HG02981 (cell line): ENCODE measurements around the gene NTM.

ENCODE experiments used
- ATAC-seq: cut with Tn5 transposase; IDR thresholded peaks from one replicate; pipeline ENCODE4 v1.9.1; 2021; ENCODE audit warnings: mild to moderate bottlenecking, moderate library complexity; ENCODE audit not compliant: unreplicated experiment

NTM gene

DNA sequence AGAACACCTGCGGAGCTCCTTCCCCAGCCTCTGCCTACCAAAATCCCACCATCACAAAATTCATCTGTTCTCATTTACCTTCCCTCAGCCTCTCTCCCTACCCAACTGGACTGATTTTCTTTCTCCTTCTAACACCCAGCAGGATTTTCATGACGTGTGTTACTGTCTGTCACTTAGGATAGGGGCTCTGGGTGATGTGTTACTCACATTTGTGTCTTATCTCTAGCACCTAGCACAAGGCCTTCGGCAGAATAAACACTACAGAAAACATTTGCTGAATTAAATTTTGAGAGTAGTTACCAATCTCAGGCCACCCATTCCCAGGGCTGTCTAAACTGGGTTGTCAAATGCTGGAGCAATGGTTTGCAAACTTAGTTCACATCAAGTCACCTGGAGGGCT lies 88.0 kb downstream of the NTM start:
- ATAC-seq: no peak

DNA sequence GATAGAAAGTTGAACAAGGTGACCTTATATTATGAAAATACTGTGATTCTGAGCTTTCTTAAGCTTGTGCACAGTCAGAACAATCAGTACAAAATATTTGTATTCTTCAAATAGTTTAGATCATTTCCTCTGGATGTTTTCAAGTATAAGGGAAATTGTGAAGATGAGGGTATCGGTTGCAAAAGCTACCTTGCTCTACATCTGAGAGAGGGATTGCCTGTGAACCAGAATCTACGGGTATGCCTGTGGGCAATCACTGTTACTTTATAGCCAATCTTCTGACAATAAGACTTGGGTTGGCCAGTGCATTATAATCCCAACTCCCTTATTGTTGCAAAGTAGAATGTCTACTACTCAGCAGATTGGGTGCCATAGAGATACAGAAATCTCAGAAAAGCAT lies 90.5 kb downstream of the NTM start:
- ATAC-seq: no peak

DNA sequence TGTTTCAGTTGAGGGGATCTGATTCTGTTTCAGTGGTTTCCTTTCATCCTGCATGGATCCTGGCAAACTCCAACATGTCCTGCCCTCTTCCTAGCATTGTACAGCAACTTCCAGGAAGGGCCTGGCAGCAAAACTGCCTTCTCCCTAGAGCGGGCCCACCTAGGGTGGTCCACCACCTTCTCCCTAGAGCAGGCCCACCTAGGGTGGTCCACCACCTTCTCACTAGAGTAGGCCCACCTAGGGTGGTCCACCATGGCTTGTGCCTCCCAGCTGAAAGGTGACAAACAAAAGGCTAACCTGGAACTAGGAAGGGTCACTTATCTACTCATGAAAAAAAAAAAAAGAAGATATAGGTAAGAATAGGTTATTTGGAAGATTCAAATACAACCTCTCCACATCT lies 92.2 kb downstream of the NTM start:
- ATAC-seq: no peak

DNA sequence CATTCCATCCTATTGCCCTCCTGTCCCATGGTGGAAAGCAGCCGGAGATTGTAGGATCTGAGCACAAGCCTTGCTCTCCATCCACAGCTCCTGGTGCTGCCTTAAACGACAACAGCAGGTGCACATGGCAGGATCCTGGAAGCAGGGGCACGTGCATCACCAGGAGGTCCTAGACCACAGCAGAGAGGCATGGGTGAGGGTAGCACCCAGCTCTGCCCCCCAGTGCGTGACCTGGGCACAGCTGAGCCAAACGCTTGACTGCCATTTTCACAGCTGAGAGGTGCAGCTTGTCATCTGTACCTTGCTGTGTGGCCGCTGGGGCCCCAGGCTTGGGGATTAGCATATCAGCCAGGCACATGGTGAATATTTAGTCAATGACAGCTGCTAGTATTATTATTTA lies 92.7 kb downstream of the NTM start:
- ATAC-seq: no peak

DNA sequence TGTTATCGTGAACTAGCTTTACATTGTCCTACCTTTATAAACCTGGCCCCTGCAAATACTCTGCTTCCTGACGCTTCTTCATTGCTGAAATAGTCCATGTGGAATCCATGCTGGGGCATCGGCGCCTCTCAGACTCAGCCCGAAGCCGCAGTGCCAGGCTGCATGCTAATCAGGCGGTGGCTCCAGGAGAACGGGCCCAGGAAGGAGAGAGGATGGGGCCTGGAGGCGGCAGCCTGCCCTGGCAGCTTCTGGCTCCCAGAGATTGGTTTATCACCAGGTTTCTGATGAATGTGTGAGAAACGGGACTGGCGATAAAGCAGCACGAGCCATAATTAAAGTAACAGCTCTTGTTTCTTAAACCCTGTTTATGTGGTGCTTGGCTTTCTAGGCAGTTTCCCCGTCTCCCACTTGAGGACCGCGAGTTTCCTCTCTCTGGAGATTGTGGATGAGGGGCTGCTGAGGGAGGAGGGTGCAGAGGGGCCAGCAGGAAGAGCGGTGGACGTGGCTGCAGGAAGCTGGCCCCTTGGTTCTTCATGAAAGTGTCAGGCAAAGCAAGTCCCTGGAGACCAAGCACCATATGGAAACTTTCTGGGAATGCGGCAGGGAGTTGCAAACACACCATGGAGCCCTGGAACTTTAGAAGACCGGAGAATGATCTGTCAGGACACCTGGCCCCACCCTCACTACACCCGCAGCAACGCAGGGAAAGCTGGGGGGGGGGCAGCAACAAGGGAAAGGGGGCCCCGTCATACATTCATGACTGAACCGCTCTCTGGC lies 93.4 kb downstream of the NTM start:
- ATAC-seq: no peak

DNA sequence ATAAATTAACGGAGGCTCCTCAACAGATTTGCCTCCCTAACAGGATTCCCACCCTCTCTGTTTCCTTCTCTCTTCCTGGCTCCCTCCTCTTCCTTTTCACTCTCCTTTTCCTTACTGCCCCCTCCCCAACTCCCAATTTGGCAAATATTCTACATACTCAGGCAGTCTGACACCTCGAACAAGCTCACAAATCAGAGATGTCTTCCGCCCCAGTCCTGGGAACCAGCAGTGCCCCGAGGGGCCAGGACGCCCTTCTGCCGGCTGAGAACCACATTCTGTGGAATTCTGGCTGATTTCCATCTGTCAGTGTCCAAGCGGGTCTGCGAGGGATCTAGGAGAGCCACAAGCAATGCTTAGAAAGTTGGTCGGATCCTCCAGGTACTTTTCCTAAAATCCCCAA lies 94.0 kb downstream of the NTM start:
- no peak for ATAC-seq

DNA sequence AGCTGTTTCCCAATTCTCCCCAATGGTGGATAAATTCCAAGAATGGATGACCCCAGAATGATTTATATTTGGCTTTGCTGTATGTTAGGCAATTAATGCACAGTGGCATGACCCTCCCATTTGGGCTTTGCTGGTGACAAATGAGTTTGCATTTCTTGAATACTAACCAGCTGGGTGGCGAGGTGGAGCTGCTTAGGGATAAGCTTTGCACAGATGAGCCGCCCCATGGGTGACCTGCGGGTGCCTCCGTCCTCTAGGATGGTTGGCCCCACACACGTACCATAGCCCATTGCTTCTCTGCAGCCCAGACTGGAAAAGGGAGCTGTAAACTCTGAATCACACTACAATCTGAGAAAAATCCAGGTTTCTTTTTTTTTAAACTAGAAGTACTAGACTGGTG lies 94.6 kb downstream of the NTM start:
- ATAC-seq: no peak

DNA sequence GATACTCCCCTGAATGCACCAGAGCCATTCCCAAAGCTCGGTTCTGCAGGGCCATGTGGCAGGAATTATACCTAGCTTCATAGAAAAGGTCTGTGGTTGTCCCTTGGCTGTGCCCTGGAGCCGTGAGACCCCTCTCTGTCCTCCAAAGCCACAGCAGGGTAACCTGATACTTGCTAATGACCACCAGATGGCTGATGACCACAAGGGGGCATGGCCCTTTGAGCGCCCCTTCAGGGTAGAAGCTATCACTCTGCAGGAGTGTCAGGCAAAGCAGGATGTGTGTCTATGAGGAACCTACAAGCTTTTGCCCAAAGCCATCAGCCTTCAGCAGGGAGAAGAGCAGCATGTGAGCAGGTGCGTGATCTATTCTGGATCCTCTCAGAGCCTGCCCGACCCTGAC lies 95.3 kb downstream of the NTM start:
- no peak for ATAC-seq

DNA sequence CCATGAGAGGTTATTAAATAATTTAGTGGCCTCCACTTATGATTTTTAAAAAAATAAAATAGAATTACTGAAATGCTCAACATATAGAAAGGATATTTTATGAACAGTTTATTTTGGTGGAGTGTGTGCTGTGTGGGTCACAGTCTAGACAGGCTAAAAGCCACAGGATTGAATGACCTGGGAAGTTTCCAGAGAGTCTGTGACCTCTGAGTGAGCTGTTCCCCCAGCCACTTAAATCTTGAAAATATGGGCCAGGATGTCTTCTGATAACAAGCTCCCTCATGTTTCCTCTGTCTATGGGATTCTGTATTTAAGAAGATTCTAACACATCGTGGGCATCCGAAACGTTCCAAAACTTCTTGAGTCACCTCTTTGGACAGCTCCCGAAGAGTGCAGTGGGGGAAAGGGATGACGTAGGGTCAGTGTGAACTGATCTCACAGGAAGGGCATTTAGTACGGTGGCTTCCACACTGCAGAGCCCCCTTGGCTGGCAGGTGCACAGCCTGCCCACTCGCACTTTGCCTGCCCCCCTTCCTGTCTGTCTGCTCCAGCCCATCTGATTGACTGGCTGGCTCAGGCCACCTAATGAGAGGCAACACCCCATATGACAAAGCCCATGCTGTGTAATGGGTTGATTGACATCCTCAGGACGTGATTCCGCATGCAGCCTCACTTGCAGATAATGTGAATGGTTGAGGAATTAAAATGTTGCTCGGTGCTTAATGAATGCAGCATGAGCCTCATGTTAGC lies 97.4 kb downstream of the NTM start:
- ATAC-seq: no peak

DNA sequence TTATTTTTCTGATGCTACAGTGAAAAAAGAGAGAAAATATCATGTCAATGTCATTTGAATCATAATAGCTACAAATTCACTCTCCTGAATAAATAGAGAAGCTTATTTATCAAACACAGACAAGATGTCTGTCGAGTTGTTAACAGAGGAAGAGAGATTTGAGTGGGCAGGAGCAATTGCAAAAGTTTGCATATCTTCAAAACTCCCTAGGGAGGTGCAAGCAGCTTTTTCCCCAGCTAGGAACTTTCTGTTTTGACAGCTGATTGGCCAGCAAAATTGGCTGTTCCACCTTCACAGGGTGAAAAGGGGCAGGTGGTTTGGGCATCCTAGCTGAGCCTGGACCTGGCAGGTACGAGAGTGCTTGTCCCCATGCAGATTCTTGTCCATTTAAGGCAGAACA lies 98.2 kb downstream of the NTM start:
- no peak for ATAC-seq

DNA sequence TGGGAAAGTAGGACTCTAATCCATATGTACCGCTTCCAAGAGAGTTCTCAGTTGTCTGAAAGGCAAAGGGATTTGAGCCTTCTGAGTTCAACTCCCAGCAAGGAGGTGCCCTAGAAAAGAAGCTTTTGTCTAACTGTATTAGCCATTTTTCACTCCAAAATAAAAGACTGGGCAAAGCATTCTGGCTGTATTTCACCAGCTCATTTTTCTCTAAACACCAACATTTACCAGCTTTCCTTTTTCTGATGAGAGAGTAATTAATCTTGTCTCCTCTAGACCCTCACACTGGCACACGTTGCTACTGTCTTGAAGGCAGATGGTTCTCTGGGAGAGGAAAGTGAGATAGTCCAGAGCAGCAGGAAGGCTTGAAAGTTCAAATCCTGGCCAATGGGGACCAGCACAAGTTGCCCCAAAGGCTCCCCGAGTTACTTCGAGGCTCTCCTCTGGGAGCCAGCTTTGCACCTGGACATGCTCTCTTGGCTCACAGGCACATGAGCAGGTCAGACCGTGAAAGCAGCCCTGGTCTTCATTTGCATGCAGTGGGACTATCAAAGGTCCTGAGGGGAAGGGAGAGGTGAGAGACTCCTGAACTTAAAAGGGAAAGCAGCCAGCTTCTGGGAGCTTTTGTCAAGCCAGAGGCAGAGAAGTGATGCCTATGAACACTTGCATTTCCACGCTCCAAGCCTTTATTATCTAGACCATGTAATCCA lies 100.0 kb downstream of the NTM start:
- no peak for ATAC-seq

DNA sequence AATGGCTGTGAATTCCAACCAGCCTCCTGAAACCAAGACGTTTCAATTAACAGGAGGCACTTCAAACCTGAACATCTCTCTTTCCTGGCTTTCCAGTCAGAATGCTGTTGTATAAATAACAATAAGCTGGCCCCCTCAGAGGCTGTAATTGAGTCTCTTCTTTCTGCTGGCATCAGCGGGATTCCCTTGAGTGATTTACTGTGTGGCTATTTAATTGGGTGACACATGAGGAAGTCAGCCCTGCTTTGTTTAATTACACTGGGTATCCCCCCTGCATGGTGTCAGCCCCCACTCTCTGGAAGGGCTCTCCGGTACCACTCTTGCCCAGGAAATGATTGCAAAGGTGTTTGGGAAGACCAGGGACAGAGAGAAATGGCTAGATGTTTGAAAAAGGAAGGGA lies 101.6 kb downstream of the NTM start:
- ATAC-seq: no peak

DNA sequence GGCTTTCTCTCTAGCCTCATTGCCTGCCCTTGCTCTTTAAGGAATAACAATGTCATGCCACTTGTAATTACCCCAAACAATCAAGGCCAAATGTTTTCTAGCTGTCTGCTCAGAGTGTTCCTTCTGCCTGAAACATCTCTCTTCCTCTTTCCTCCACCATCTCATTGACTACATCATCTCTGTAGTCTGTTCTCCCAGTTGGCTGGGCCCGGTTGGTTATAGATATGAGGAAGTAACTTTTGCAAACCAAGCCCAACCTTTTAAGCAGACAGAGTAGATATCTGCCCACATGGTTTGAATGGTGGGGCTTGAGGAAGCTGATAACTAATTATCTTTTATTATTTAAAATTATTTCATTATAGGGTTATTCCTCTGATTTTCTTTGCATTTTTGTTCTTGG lies 104.5 kb downstream of the NTM start:
- ATAC-seq: no peak

DNA sequence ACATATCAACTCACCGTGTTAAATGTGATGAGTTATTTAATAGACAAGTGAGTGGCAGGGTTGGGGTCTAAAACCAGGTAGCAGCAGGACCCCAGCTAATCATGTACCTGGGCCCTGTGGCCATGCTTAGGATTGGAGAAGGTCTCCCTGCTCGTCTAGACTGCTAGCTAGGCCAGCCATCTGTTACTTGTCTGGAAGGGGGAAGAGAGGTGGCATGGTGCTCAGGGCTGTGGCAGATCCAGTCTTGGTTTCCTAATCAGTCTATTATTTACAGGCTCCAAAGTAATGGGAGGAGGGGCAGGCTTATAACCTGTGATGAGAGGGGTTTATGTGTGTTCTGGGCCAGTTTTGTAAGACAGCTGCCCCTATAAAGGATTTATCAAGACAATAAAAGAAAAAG lies 105.9 kb downstream of the NTM start:
- no peak for ATAC-seq

DNA sequence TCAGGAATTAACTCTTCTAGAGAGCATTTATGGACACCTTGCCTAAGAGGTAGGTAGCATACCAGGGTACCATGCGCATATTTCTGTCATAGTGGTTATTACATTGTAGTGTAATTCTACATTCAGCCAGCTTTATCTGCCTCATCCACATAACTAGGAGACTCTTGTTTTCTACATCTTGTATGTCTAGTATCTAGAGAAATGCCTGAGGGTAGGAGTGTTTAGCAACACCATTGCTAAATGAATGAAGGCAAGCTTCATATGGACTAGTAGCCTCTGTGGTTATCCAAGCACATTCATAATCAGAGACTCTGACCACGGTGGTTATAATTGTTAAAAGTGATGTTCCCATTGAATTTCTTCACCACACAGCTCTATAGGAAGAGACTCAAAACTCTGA lies 107.9 kb downstream of the NTM start:
- ATAC-seq: no peak

DNA sequence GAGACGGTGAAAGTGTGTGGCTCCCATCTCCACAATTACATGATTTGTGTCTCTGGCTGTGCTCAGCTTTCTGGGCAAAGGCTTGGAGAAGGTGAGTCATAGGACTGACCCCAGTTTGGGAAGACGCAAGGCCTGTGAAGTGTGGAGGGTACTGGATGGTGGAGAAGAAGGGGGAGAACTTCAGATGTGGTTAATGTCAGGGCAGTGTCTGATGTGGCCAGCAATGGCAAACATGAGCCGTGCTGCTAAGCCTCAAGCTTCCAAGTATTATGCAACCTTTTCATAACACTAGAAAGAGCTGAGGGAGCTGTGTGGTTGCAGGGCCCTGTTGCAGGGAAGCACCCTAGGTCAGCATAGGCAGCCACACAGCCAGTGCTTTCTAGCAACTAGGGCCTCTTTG lies 110.9 kb downstream of the NTM start:
- ATAC-seq: no peak

DNA sequence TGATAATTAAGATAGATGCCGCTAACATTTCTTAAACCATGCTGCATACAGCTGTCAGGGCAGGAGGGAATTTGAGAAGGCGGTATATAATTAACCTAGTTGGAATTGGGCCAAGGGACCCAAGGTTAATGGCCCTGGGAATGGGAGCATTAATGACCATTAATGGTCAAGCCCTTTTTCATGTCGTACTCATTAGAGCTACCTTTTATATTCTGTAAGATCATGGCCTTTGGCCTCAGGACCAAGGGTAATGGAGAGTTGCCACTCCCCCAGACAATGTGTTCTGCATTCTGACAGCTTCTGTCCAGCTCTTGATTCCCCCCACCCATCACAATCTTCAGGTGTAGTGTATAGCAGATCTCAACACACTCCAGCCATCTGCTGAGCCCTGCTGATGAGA lies 111.6 kb downstream of the NTM start:
- no peak for ATAC-seq

DNA sequence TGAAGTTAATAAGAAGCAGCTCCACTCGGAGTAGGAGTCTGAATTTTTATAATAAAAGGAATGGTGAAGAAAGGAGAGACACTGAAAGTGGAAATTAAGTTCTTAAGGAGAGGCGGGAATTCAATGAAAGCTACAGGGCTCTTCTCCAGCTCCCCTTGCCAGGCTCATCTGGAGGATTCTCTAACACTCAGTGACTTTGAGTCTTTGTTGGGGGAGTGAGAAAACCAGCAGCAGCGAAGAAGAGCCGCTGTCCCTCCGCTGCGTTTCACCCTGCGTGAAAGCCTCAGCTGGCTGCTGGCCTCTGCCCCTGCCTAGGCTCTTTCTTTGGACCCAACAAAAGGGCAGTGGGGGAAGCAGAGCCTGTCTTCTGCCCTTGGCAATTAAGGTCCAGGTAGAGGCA lies 113.0 kb downstream of the NTM start:
- no peak for ATAC-seq

DNA sequence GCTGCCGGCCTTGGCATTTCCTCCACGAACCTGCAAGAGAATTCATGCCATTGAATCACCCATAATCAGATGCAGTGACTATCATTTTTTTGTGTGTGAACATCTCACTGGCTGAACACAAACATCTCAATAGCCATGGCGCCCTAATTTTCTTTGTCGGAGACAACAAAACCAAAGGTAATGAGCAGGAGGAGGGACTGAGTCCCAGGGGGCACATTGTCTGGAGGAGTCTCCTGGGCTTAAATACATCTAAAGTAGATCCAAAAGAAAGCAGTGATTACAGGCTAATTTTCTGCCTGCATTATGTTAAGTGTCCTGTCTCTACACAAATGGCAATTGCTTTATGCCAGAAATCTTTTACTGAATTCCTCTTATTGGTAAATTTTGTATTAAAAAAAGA lies 113.5 kb downstream of the NTM start:
- no peak for ATAC-seq

DNA sequence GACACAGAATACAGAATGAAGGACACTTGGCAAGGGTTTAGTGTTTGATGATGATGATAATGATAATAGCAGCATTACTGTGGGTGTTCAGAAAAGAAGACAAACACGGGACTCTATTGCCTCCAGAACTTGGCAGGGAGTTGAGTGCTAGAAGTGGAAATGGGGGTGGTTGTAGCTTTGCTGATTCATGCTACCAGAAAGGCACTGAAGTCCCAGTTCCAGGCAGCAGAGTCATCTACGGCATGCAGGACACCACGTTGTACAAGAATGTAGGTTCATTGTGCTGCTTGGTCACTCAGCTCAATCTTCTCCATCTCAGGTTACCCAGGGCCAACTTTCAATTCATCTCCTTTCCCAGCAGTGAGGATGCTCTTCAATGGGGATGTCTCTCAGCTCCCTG lies 115.7 kb downstream of the NTM start:
- no peak for ATAC-seq

DNA sequence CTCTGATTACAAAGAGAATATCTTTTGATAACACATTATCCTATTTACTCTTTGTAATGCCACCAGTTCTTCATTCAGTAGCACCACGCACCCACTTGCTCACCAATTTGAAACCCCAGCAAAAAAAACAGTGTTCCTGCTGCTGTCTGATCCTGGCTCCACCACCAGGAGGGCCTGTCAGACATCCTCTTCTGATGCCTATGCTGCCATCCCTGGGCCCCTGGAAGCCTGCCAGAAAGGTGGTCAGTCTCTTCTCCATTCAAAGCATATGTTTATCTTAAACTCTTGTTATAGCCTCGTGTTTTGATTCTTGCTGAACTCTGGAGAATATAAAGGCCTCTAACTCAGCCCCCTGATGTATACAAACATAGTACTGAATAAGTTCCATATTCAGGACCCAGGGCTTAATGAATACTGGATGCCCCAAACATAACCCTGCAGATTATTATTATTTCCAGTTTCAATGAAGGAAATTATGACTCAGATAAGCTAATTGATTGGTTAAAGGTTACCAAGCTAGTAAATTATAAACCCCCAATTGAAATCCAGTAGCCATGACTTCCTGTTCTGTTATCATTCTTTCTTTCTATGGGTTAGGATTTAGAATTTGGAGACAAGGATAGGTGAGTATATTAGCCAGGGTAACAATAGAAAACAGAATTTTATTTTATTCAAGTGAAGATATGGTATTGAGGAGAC lies 116.7 kb downstream of the NTM start:
- ATAC-seq: no peak
